Stimulated activated CD4-positive, alpha-beta T cell treated with anti-CD3 and anti-CD28 coated beads, Interleukin-4, amount 100 ng/mL, for 24 hours (primary cell): ENCODE data around the gene PTPRN2.
"Not testable (repeated sequence)": the region's sequence is repeated elsewhere in the genome, so short reads cannot be mapped to it uniquely, and the experiment has no call there.

Experiments
- DNase-seq: peaks from one replicate; pipeline ENCODE4 v3.0.0-alpha.2; 2020

PTPRN2 gene

DNA sequence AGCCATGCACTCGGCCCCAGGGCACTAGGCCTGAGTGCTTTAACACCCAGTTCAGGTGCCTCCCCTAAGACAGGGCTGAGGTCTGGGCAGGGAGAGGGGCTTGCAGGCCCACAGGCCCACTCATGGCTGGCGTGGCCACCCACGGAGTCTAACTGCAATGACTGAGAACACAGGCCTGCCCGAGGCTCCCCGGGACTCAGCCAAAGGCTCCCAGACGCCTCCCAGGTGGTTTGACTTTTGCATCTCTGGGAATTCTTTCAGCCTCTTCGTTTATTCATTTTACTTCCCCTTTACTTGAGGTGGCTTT, 37.3 kb downstream of the PTPRN2 start:
- DNase-seq, result no peak

DNA sequence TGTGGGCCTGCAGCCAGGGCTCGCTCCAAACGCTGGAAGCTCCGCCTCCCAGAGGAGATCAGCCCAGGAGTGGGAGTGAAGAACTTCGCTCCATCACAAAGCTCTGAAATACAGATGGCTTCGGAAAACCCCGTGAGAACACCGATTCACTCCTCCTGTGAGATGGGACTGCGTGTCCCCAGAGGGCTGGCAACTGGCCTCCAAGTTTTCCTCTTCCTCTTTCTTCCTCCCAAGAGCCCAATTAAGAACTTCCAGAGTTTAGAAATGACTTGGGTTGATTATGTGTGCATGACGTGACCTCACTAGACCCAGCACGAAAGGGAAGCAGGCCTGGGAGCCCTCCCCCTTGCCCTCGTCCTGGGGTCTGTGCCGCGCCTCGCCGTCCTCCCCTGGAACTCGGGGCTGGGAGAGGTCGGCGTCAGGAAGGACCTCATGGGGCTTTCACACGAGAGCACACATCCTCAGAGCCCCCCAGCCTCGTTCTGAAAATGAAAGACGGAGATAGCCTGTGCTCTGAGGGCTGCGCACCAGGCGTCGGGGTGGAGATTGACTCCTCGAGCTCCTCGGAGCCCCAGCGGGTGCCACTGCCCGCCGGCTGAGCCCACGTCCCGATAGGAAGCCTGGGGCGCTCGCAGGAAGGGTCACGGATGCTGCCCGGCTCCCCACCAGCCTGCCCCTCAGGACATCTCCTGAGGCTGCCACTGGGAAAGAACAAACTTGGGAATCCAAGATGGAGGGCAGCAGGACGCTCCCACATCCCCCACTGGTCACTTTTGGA, 37.8 kb downstream of the PTPRN2 start:
- DNase-seq, result no peak

DNA sequence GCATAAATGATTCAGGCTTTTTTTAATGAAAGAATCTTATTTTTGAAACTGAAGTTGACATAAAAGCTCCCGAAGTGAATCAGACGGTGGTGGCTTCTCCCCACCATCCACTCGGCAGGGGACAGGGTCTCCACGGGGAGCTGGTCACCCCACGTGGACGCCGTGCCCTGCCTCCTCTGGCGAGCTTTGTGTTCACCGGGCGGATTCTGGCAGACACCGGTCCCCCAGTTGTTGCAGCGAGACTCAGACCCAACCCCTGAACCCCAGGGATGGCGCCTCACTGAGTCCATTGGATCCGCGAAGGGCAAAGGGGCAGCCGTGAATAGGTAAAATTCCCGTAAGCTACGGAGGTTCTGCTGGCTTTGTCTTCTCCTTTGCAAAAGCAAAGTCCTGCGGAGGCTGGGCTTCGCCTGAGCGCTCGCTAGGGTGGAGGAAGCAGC, 38.4 kb downstream of the PTPRN2 start:
- no peak for DNase-seq

DNA sequence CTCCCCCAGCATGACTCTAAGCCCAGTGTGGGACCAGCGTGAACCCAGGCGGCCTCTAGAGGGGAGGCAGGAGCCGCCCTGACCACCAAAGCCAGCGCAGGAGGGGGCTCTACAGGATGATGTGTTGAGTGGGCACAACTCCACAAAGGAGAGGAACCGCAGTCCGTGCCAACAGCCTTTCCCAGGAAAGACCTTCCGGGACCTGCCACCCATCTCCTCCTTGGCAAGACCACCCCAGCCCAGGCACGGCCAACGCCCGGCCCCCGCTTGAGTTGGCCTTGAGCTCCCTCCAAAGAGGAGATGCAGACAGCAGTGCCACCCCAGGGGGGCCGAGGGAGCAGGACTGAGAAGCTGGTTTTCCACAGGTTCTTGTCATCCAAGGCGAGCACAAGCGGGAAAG, 38.9 kb downstream of the PTPRN2 start:
- DNase-seq, result no peak

DNA sequence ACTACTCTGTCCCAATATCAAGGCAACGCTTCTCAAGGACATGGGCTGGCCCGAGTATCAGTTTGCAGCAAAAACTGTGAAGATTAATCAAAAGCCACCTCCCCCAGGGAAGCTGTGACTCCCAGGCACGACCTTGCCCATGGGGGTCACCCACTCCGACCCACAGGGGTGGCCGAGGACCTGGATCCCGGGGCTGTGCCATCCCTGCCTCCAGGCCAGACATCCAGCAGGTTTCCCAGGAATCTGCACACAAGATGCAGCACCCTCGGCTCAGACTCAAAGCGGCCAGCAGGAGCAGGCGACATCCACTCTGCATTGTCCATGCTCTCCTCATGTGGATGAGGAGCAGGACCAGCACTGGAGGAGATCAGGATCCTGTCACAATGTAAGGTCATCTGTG, 39.8 kb downstream of the PTPRN2 start:
- DNase-seq, result no peak

DNA sequence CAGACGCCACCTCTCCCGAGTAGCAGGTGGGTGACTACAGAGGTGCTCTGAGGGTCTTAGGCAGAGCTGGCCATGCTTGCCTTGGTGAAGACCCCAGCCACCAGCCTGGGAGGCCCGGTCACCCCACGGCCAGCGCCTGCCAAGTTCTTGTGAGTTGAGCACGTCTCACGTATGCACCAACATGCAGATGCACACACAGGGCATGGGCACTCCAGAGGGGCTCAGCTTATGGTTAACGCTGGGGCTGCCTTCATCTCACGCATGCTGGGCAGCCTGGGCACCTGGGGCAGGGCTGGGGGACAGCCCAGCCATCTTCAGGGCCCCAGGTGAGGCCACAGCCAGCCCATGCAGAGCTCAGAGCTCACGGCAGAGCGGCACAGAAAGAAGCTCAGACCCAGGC, 41.0 kb downstream of the PTPRN2 start:
- no peak for DNase-seq

DNA sequence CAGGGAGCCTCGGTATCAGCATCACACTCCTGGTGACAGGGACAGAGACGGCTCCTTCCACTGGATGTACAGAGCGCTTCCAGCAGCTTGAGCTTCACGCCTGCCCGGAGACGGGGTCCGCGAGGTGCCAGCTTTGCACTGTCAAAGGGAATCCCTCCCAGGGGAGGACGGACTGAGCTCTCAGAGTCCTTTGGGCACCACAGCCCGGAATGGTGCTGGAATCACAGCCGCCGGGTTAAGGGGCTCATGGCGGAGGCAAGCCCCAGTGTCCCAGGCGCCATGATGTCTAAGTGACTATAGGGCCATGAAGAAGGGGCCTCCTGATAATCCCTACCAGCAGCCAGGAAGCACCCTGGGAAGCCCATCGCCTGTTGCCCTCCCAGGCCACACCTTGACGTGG, 41.4 kb downstream of the PTPRN2 start:
- DNase-seq, result no peak

DNA sequence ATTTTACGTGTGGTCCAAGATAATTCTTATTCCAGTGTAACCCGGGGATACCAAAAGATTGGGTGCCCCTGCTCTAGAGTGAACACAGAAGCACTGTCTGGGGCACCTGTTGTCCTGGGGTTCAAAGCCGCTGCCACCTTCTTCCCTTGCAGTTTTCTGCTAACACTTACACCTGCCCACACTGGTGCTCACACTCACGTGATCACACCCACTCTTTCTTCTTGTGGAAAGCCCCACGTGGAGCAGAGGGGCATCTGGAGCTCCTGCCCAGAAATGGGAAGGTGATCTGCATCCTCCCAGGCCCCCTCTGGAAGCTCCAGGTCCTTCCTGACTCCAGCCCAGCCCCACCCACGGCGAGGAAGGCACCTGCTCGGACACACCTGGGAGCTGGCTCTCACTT, 42.9 kb downstream of the PTPRN2 start:
- no peak for DNase-seq

DNA sequence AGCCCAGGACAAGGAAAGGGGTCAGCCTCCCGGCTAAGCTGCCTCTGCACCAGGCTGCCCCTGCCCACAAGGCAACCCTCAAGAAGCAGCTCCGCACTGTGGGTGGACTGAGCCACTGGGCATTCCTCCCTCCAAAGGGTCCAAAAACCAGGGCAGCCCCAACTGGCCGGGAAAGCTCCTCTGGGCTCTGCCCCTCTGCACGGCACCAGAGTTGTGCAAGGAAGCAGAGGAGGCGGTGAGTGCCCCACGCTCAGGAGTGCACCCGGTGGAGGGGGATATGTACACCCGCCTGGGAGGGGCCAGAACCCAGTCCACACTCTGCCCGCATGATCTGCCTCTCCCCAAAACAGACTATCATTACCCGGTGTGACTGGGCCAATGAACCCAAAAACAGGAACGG, 43.8 kb downstream of the PTPRN2 start:
- no peak for DNase-seq

DNA sequence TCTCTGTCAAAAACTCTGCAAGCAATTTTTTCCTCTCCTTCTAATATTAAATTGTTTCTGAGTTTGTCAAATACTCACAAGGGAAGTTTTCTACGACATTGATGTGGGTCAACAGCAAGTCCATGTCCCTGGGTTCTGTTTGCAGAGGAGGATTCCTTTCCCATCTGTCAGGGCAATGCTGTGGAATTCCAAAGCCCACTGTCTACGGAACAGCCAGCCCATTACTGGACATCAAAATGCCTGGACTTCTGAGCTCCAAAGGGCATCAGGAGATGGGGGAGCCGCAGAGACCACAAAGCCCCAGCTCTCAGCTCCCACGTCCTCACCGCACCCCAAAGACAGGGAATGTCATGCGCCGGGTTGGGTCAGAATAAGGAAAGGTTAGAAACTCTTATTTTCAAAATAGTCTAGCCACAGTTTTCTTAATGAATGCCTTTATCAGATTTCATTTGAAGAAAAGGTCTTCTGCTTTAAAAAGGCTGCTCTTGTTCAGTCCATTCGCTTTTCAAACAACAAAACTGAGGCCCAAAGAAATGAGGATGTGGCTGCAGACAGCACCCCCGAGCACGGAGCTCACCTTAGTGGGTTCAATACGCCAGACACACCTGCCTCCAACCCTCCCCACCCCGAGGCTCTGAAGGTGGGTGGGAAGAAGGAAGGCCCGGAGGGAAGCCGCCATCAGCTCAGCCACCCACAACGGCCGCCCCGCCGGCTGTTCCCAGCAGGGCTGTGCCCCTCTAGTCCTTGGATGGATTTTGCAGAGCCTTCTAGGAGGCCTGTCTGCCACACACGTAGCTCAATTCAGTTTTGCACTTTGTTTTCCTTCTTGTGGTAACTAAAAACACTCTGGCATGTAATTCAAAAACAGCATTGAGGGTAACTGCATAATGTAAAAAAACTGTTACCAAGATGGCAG, 44.7 kb downstream of the PTPRN2 start:
- DNase-seq, result no peak

DNA sequence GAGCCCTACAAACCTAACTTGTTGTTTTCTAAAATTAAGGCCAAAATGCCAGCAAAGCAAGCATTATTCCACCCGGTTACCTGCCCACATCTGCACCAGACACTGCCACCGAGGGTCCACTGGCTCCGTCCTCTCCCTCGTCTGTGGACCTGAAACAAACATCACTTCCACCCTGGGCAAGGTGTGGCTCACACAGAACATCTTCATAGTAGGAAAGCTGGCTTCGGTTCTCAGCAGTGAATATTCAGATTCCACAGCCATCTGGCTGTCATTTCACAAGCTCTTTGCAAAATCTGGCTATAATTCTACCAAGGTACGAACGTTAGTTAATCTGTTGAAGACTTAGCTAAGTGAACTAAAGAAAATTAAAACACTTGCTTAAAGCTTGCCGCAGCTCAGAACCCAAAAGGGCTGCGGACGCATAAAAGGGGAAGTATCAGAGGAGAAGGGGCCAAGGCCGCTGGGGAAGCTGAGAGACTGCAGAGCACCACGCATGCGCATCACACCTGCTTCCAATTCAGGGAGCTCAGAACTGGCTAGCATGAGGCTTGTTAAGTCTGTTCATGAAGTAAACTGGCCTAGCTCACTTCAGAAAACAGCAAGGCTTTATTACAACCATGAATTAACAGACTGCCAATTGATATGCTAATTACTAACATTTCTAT, 46.1 kb downstream of the PTPRN2 start:
- DNase-seq, result no peak

DNA sequence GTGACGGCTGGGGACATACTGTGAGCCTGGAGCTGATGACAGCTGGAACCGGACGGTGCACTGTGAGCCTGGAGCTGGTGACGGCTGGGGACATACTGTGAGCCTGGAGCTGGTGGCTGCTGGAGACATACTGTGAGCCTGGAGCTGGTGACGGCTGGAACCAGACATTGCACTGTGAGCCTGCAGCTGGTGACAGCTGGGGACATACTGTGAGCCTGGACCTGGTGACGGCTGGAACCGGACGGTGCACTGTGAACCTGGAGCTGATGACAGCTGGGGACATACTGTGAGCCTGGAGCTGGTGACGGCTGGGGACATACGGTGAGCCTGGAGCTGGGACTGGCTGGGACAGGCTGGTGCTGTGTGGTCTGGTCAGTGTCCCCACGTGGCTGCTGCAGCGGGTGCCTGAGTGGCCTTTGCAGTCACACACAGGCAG, 47.9 kb downstream of the PTPRN2 start:
- DNase-seq, result no peak

DNA sequence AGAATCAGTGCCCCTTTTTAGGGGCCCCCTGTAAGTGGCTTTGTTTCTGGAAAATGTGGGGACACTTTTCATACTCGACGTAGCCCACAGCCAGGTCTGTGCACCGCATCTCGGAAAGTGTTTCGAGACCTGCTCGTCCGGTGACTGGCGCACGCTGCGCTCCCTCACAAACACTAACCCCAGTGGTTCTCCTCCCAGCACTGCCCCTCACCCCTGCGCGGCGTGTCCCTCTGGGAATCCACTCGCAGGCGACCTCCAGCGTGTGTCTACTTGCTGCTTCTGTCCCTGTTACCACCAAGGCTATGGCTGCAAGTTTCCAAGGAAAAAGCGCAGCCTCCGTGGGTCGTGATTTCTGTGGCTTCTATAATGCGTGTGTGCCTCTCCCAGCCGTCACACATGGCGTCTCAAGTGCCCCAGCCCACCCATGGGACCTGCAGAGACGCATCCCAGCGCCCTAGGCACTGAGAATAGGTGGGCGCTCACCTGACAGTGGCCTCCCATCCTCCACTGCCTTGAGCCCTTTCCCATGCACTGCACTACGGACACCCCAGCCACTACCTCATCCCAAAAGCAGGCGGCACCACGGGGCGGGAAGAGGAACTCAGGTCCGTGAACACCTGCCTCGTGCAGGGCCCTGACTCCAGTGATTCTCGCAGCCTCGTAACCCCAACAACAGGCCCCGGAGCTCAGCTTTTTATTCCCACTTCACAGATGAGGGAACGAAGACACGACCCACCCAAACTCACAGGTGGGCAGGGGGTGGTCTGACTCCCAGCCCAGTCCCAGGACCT, 49.3 kb downstream of the PTPRN2 start:
- no peak for DNase-seq

DNA sequence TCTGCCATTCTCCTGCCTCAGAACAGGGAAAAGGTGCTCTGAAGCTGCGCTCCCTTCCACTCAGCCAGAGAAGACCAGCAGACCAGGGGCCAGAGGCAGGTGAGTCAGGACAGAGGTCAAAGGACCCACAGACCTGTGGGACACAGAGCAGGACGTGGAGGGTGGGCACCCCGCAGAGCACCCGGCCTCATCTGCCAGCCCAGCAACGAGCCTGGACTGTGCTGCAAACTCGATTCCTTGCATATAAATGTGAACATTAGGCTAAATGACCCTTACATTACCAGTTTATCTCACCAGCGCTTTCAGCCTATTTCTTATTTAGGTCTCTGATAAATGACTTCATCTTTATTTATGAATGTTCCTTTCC, 50.1 kb downstream of the PTPRN2 start:
- no peak for DNase-seq

DNA sequence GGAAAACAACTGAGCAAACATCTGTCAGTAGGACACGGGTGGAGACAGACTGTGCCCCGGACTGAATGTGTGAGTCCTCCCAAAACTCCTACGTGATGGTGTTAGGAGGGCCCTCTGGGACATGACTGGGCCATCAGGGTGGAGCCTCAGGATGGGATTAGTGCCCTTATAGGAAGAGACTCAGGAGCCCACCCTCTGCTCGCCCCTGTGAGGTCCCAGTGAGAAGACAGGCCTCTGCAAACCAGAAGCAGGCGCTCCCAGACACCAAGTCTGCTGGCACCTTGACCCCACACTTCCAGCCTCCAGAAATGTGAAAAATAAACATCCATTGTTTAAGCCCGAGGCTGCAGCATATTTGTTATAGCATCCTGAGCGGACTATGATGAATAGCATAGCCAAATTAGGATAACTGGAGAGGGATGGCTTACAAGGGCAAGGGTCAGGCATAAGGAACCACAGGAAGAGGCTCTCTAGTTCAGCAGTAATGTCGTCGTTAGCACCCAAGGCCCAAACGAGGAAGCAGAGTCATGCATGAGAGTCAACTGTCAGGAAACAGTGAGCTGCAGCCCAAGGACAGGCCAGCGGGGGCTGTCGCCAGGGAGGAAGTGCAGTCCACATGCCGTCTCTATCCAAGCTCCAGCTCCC, 50.6 kb downstream of the PTPRN2 start:
- no peak for DNase-seq

DNA sequence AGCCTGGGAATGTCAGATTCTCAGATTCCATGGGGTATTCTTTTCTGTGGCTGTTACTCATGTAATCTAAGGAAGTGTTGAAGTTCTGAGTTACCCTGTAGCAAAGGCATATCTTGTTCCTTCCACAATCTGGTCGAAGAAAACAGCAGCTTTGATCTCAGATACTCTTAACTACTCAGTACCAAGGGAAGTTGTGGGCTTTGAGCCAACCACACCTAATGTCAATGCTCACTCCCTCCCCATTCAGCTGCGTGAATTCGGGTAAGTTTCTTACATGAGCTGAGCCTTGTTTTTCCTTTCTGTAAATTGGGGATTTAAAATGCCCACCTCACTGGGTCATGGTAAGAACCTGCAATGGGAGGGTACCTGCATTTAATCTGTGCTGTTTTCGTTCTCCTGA, 52.5 kb downstream of the PTPRN2 start:
- no peak for DNase-seq

DNA sequence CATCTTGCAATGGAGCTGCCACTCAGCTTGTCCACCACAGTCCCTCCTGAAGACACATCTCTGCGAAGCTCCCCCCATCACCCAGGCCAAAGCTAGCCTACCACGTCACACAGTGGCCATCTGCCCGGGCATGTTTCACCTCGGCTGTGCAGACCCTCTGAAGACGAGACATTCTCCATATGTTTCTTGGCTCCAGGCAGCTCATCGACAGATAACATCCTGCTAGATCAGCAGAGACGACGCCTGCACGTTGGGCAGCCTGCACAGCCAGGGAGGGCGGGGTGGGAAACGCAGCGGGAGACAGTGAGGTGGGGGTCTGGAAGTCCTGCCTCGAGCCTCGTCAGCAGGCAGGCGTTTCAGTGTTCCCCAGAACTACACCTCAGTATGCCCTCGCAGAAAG, 53.0 kb downstream of the PTPRN2 start:
- DNase-seq, result no peak

DNA sequence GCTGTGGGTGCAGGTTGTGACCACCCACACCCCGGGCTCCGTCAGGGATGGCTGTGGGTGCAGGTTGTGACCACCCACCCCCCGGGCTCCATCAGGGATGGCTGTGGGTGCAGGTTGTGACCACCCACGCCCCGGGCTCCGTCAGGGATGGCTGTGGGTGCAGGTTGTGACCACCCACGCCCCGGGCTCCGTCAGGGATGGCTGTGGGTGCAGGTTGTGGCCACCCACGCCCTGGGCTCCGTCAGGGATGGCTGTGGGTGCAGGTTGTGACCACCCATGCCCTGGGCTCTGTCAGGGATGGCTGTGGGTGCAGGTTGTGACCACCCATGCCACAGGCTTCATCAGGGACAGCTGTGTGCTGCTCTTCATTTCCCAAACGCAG, 53.5 kb downstream of the PTPRN2 start:
- not testable (repeated sequence) for DNase-seq

DNA sequence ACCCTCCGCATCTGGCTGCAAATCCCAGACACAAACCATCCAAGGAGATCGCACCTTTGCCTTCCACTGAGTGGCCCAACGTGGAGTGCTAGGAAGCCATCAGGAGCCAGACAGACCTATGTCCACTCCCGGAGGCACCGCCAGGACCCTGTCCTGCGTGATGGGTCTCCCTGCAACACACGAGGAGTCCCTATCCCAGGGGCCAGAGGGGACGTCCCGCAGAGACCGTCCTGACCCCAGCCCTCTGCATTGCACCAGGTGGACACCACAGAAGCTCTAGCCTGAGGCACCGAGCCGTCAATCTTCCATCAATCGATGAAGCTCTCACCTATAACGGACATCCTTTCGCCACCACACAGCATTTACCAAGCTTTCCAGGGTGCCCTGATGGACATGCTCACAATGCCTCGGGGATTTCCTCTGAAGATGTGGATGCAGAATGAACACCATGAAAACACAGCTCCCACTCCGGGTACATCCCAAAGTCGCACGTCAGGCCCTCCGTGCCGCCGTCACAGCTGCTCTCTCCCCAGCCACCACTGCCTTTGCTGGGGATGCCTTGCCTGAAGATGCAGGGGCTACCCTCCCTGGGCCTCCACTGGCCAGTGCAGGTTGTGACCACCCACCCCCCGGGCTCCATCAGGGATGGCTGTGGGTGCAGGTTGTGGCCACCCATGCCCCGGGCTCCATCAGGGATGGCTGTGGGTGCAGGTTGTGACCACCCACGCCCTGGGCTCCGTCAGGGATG, 54.1 kb downstream of the PTPRN2 start:
- no peak for DNase-seq

DNA sequence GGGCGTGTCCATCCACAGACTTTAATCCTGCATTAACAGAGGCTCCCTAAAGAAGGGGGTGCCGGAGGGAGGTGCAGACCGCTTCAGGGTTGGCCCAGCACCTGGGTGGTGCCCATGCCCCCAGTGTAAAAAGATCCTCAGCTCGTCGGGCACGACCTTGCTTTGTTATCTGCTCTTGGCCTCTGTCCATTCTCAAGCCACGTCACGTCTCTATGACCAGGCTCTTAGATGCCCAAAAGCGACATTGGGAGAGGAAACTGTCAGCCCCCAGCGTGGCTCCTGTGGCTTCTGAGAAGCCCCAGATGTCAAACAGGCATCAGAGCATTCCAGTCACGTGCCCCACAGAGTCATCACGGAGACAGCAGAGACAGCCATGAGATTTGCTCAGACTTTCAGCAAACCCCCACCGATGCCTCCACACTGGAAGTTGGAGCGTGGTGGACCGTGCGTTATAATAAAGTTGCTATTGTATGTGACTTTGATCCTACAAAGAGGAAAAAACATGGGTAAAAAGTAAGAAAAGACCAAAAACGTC, 55.5 kb downstream of the PTPRN2 start:
- no peak for DNase-seq

DNA sequence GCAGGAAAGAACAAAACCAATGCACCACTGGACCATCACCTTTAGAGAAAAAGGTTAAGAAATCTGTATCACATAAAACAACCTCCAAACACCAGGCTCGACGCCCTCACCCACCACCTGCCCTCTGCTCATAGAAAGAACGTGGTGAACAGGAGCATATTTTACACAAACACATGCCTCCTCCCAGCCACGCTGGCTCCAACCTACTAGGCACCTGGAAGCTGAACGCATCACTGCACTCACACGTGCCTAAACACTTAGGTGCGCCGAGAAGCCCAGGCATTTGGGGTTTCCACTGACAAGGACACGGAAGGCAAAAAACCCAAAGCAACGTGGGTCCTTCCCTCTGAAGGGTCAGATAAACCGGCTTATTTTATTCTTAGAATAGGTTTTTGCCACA, 56.0 kb downstream of the PTPRN2 start:
- no peak for DNase-seq
